ENCODE data around the gene DDA1.

The DDA1 gene

GRCh38 chr19:17323300-17323963 is 14.1 kb downstream of the DDA1 start:
- no peak overlapping the region for H3K4me3 ChIP-seq (ENCODE audit: low read length)
- TF ChIP-seq CTCF (conservative IDR thresholded peaks at IDR 0.05; ENCODE audit: low read length), result no peak
- no peak for DNase-seq (ENCODE audit: low read depth)

GRCh38 chr19:17323964-17324332 is 14.6 kb downstream of the DDA1 start:
- no peak overlapping the region for H3K4me3 ChIP-seq (ENCODE audit: low read length)
- DNase-seq (ENCODE audit: low read depth), result no peak

GRCh38 chr19:17324357-17325114 is 15.2 kb downstream of the DDA1 start:
- no peak for TF ChIP-seq CTCF (conservative IDR thresholded peaks at IDR 0.05; ENCODE audit: low read length)
- no peak for DNase-seq (ENCODE audit: low read depth)
- H3K4me3 ChIP-seq (ENCODE audit: low read length), result no peak overlapping the region

More at GRCh38 chr19:17323964-17324332, 14.6 kb downstream of the DDA1 start:
- no peak for TF ChIP-seq CTCF (conservative IDR thresholded peaks at IDR 0.05; ENCODE audit: low read length)

- TF ChIP-seq CTCF (conservative IDR thresholded peaks at IDR 0.05; ENCODE audit: low read length), result no peak
- H3K4me3 ChIP-seq (ENCODE audit: low read length), result no peak overlapping the region
- no peak for DNase-seq (ENCODE audit: low read depth)
Measured at GRCh38 chr19:17325133-17325532, 15.8 kb downstream of the DDA1 start.

GRCh38 chr19:17325881-17326594 is 16.7 kb downstream of the DDA1 start:
- no peak for TF ChIP-seq CTCF (conservative IDR thresholded peaks at IDR 0.05; ENCODE audit: low read length)
- DNase-seq (ENCODE audit: low read depth), result no peak
- no peak overlapping the region for H3K4me3 ChIP-seq (ENCODE audit: low read length)

- DNase-seq (ENCODE audit: low read depth), result no peak
- H3K4me3 ChIP-seq (ENCODE audit: low read length), result no peak overlapping the region
- no peak for TF ChIP-seq CTCF (conservative IDR thresholded peaks at IDR 0.05; ENCODE audit: low read length)
Measured at GRCh38 chr19:17326595-17326966, 17.2 kb downstream of the DDA1 start.
